ENCODE results near the gene COLGALT1.

Gene COLGALT1

GRCh38 chr19:17626456-17627015, 71.1 kb downstream of the COLGALT1 start:
- H3K27me3 Mint-ChIP-seq, result peaks cover 13% of the 10 kb centered on the region
- H3K4me3 Mint-ChIP-seq, result no peak overlapping the region
- no peak overlapping the region for H3K27ac Mint-ChIP-seq
- H3K36me3 Mint-ChIP-seq (ENCODE audit: low read depth), result no peaks in the 10 kb centered on the region
- H3K9me3 Mint-ChIP-seq, result no peaks in the 10 kb centered on the region
- H3K4me1 Mint-ChIP-seq (ENCODE audit: low read depth), result no peaks in the 10 kb centered on the region

DNA sequence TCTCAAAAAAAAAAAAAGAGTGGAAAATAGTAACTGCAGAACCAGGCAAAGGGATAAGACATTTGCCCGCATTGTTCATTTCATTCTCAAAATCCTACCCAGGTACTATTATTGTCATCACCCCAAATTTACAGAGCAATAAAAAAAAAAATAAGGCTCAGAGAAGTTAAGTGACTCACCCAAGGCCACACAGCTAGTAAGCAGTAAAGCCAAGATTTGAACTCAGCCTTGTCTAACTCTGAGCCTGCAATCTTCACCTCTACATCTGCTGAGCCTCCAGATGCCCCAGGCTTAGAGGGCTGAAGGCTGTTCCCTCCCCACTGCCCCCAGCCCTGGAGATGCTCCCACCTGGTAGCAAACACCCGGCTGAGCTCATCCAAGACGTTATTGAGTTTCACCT, 71.7 kb downstream of the COLGALT1 start:
- Mint-ChIP-seq H3K27me3 (peaks cover 13% of the 10 kb centered on the region), H3K27ac (no peak overlapping the region), H3K9me3 (no peaks in the 10 kb centered on the region), H3K4me3 (no peak overlapping the region), H3K4me1 (ENCODE audit: low read depth) (no peaks in the 10 kb centered on the region), H3K36me3 (ENCODE audit: low read depth) (no peaks in the 10 kb centered on the region)

DNA sequence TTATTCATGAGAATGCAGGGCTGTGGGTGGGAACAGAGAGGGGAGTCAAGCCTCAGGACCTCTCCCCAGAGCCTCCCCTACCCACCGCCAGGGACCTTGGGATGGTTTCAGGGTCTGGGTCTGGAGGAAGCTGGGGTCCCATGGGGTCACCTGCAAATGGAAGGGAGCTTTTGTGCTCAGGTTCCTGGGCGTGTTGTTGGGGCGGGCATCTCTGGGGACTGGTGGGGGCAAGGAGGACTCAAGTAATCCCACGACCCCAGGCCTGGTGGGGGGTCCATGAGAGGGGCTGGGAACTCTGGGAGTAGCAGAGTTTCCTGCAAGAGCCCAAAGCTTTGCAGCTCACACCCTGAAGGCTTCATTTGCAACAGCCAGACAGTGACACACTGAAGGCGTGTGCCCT, 72.5 kb downstream of the COLGALT1 start:
- Mint-ChIP-seq H3K27ac (no peak overlapping the region), H3K36me3 (ENCODE audit: low read depth) (no peaks in the 10 kb centered on the region), H3K4me1 (ENCODE audit: low read depth) (no peaks in the 10 kb centered on the region), H3K9me3 (no peaks in the 10 kb centered on the region), H3K4me3 (no peak overlapping the region), H3K27me3 (peaks cover 13% of the 10 kb centered on the region)

DNA sequence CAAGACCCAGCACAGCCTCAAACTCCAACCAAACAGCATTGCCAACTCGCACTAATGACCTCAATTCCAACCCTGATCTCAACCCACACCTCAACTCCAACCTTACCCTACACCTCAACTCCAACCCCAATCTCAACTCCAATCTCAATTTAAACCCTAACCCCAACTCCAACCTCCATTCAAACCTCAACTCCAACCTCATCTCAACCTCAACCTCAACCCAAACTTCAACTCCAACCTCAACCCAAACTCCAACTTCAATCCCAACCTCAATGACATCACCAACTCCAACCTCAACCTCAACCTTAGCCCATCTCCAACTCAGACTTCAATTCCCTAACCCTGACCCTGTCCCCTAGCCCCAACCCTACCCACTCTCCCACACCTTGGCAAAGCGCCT, 74.3 kb downstream of the COLGALT1 start:
- H3K27me3 Mint-ChIP-seq, result peaks cover 13% of the 10 kb centered on the region
- H3K27ac Mint-ChIP-seq, result no peak overlapping the region
- H3K4me3 Mint-ChIP-seq, result no peak overlapping the region
- no peaks in the 10 kb centered on the region for H3K9me3 Mint-ChIP-seq
- no peaks in the 10 kb centered on the region for H3K36me3 Mint-ChIP-seq (ENCODE audit: low read depth)
- no peaks in the 10 kb centered on the region for H3K4me1 Mint-ChIP-seq (ENCODE audit: low read depth)

GRCh38 chr19:17632577-17632976, 77.1 kb downstream of the COLGALT1 start:
- H3K27ac Mint-ChIP-seq, result no peak overlapping the region
- H3K9me3 Mint-ChIP-seq, result no peaks in the 10 kb centered on the region
- H3K27me3 Mint-ChIP-seq, result peaks cover 4% of the 10 kb centered on the region
- no peaks in the 10 kb centered on the region for H3K36me3 Mint-ChIP-seq (ENCODE audit: low read depth)
- H3K4me1 Mint-ChIP-seq (ENCODE audit: low read depth), result no peaks in the 10 kb centered on the region
- no peak overlapping the region for H3K4me3 Mint-ChIP-seq

Measured in stimulated activated naive CD8-positive, alpha-beta T cell treated with anti-CD3 and anti-CD28 coated beads, Interleukin-15, Interleukin-2, amounts not matched to agents 100 ng/mL and 50 ng/mL, for 24 hours (primary cell).